ENCODE data around the gene PFDN4. TPM values are rescaled to one million over a fixed set of nuclear protein-coding genes. Genes with fewer than 3 reads are reported as not detected.

The PFDN4 gene
- total and polyA plus RNA-seq, 2 of the 13 experiments (the other 11 are each of a cell fraction or from before 2014, with no cell fraction given) = 59.8 to 227 TPM

GRCh38 chr20:54195483-54196472 is 12.1 kb upstream of the PFDN4 start (continued):
- TF ChIP-seq UBTF (CRISPR knock-in tag; IDR thresholded peaks at IDR 0.05) (peak; percentile 28), JARID2 (CRISPR knock-in tag; IDR thresholded peaks at IDR 0.05; ENCODE audit: insufficient replicate concordance) (peak; percentile 18), ZEB1 (IDR thresholded peaks at IDR 0.05; ENCODE audit: insufficient replicate concordance, low read depth) (peak; percentile 24), ZNF770 (CRISPR knock-in tag; IDR thresholded peaks at IDR 0.05) (no peak; the same call in 1 of the 2 replicates), RAD21 (CRISPR knock-in tag; IDR thresholded peaks at IDR 0.05) (peak; percentile 22; the same call in 1 of the 2 replicates), MAZ (IDR thresholded peaks at IDR 0.05; ENCODE audit: borderline replicate concordance, low read depth, low read length) (no peak), MAZ (CRISPR knock-in tag; IDR thresholded peaks at IDR 0.05; ENCODE audit: low read depth) (no peak), RFX1 (IDR thresholded peaks at IDR 0.05) (no peak), RAD51 (IDR thresholded peaks at IDR 0.05; ENCODE audit: borderline replicate concordance) (peak; percentile 43; the same call in 1 of the 2 replicates), SAP130 (CRISPR knock-in tag; IDR thresholded peaks at IDR 0.05; ENCODE audit: low read depth) (0 out of 2 replicates have a peak, but pooled peaks have one; percentile 9), ZNF788 (CRISPR knock-in tag; IDR thresholded peaks at IDR 0.05; ENCODE audit: borderline replicate concordance) (0 out of 2 replicates have a peak, but pooled peaks have one; percentile 38), ZMYM3 (CRISPR knock-in tag; IDR thresholded peaks at IDR 0.05) (0 out of 2 replicates have a peak, but pooled peaks have one; percentile 27), ZNF451 (CRISPR knock-in tag; IDR thresholded peaks at IDR 0.05) (no peak), SMC3 (IDR thresholded peaks at IDR 0.05; ENCODE audit: low read length) (0 out of 2 replicates have a peak, but pooled peaks have one; percentile 11), NPAS2 (CRISPR knock-in tag; IDR thresholded peaks at IDR 0.05; ENCODE audit: borderline replicate concordance) (peak; percentile 68; the same call in 1 of the 2 replicates), GPN1 (CRISPR knock-in tag; IDR thresholded peaks at IDR 0.05; ENCODE audit: borderline replicate concordance) (0 out of 2 replicates have a peak, but pooled peaks have one; percentile 23)
- TF ChIP-seq, protein P1, sequence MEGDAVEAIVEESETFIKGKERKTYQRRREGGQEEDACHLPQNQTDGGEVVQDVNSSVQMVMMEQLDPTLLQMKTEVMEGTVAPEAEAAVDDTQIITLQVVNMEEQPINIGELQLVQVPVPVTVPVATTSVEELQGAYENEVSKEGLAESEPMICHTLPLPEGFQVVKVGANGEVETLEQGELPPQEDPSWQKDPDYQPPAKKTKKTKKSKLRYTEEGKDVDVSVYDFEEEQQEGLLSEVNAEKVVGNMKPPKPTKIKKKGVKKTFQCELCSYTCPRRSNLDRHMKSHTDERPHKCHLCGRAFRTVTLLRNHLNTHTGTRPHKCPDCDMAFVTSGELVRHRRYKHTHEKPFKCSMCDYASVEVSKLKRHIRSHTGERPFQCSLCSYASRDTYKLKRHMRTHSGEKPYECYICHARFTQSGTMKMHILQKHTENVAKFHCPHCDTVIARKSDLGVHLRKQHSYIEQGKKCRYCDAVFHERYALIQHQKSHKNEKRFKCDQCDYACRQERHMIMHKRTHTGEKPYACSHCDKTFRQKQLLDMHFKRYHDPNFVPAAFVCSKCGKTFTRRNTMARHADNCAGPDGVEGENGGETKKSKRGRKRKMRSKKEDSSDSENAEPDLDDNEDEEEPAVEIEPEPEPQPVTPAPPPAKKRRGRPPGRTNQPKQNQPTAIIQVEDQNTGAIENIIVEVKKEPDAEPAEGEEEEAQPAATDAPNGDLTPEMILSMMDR (CRISPR knock-in tag; IDR thresholded peaks at IDR 0.05) = peak; percentile 28; the same call in 1 of the 2 replicates
